ENCODE results near the gene GLI3.

The GLI3 gene

DNA sequence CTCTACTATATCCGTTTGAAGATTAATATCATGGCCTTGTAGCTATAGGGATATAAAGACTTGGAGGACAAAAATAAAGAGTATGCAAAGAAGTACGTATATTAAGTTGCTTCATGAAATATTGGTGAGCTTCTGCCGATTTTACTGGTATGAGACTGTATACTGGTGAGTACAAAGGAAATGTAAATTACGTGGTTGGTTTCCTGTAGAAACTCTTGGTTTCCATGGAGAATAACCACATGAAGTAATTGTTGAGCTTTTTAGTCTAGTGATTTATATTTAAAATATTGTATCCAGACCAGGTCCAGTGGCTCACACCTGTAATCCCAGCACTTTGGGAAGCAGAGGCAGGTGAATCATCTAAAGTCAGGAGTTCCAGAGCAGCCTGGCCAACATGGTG lies 32.2 kb upstream of the GLI3 start:
- DNase-seq (ENCODE audit: low read depth), result no peak
- TF ChIP-seq, protein P1, sequence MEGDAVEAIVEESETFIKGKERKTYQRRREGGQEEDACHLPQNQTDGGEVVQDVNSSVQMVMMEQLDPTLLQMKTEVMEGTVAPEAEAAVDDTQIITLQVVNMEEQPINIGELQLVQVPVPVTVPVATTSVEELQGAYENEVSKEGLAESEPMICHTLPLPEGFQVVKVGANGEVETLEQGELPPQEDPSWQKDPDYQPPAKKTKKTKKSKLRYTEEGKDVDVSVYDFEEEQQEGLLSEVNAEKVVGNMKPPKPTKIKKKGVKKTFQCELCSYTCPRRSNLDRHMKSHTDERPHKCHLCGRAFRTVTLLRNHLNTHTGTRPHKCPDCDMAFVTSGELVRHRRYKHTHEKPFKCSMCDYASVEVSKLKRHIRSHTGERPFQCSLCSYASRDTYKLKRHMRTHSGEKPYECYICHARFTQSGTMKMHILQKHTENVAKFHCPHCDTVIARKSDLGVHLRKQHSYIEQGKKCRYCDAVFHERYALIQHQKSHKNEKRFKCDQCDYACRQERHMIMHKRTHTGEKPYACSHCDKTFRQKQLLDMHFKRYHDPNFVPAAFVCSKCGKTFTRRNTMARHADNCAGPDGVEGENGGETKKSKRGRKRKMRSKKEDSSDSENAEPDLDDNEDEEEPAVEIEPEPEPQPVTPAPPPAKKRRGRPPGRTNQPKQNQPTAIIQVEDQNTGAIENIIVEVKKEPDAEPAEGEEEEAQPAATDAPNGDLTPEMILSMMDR (IDR thresholded peaks at IDR 0.05; ENCODE audit: low read depth, low read length, missing control alignments), result no peak
- H3K4me3 ChIP-seq (ENCODE audit: low read depth, low read length), result no peak overlapping the region

DNA sequence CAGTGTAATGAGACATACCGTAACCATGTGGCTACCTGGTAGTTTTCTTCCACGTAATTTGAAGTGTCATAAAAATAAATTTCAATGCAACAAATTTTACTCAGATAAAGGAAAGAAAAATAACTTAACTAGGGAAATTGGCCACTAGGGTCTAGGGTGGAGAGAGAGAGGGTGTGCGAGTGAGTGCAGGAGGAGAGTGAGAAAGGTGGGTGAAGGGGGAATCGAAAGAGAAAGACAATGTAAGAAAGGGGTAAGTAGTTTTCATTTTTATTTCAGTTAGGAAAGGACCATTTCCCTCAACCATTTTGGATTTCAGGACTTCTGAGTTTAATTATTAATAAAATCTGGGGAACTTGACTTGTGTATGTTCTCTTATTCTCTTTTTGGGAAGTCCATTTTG lies 27.7 kb upstream of the GLI3 start:
- TF ChIP-seq, protein P1 (IDR thresholded peaks at IDR 0.05; ENCODE audit: low read depth, low read length, missing control alignments), result no peak
- no peak overlapping the region for H3K4me3 ChIP-seq (ENCODE audit: low read depth, low read length)
- no peak for DNase-seq (ENCODE audit: low read depth)

DNA sequence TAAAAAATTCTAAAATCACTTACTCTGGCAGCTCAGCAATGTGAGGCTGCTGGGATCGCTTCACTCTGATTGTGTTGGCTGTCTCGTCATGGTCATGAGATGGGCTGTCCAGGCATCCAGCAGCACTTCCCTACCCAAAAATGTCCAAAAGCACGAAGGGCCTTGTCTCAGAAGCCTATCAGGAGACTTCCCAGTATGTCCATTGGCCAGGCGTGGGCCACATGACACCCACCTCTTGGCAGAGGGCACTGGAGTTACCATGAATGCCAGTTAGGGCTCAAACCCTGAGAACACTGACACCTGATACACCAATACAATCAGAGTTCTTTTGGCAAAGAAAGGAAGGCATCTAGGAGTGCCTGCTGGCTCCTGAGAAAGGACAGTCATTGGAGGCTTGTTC lies 27.0 kb upstream of the GLI3 start:
- TF ChIP-seq, protein P1 (IDR thresholded peaks at IDR 0.05; ENCODE audit: low read depth, low read length, missing control alignments), result no peak
- no peak for DNase-seq (ENCODE audit: low read depth)
- H3K4me3 ChIP-seq (ENCODE audit: low read depth, low read length), result no peak overlapping the region

DNA sequence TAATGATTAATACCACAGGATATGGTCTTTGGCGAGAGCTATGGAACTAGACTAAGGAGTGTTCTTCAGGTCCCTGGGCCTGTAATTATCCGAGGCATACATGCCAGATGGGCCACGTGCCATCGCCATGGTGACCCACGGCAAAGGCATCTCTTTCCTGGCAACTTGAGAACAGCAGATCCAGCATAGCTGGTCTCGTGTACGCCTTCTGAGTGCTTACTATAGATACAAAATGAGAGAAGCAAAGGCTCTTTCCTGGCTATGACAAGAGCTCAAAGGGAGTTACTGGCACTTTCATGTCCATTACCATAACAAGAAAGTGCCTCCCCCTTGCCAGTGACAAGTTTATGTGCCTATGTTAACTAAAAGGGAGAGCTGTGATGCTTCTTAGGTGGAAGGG lies 26.0 kb upstream of the GLI3 start:
- DNase-seq (ENCODE audit: low read depth), result no peak
- no peak overlapping the region for H3K4me3 ChIP-seq (ENCODE audit: low read depth, low read length)
- TF ChIP-seq, protein P1 (IDR thresholded peaks at IDR 0.05; ENCODE audit: low read depth, low read length, missing control alignments), result no peak

DNA sequence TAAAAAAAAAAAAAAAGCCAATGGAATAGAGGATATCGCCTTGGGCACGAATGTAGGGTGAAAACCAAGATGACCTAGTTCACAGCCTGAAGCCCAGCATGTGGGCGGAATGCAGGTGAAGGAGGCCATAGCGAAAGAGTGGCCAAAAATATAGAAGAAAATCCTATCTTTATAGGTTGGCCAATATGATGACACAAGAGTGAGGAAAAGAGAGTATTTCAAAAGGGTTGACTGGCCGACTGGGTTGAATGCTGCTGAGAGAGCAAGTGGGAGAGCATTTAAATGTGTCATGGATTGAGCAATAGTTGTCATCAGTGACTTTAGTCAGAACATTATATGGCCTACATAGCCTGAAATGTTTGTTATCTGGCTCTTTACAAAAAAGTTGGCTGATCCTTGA lies 17.2 kb upstream of the GLI3 start:
- H3K4me3 ChIP-seq (ENCODE audit: low read depth, low read length), result no peak overlapping the region
- DNase-seq (ENCODE audit: low read depth), result no peak
- TF ChIP-seq, protein P1 (IDR thresholded peaks at IDR 0.05; ENCODE audit: low read depth, low read length, missing control alignments), result no peak

DNA sequence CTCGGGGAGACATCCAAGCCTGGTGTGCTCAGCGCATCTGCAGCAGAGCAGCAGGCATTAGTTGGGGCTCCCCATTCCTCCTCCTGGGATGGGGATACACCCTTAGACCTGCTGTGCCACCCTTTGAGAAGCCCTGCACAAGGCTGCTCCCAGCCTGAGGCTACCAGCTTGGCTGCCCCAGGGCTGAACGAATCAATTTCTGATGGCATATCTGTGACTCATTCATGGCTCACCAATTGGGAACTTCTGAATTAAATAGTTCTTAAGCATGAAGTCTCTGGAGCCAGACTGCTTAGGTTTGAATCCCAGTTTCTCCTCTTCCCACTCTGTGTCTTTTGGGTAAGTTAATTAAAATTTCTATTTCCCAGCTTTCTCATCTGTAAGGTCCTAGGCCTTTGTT lies 16.3 kb upstream of the GLI3 start:
- TF ChIP-seq, protein P1 (IDR thresholded peaks at IDR 0.05; ENCODE audit: low read depth, low read length, missing control alignments), result no peak
- no peak for DNase-seq (ENCODE audit: low read depth)

DNA sequence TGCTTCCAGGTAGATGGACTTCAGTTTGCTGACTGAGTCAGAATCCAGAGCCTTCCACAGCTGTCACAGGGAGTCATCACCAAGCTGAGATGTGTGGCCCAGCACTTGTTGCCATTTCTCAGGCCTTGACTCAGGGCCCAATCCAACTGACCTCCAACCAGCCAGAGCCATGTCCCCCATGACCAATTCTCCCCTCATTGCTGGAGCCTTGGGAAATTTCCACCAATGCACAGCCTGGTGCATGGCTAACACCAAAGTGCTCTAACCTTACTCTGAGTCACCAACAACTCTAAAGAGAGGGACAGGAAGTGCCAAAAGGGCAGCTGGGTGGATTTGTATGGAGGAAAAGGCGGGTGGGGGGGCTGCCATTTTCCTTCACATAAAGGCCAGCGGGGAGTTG lies 13.4 kb upstream of the GLI3 start:
- H3K4me3 ChIP-seq (ENCODE audit: low read depth, low read length), result no peak overlapping the region
- DNase-seq (ENCODE audit: low read depth), result no peak
- TF ChIP-seq, protein P1 (IDR thresholded peaks at IDR 0.05; ENCODE audit: low read depth, low read length, missing control alignments), result no peak

More for the DNA sequence above, 16.3 kb upstream of the GLI3 start:
- no peak overlapping the region for H3K4me3 ChIP-seq (ENCODE audit: low read depth, low read length)

Measured in GM12864 (cell line).